GM18498 (cell line): ENCODE results near the gene KCNT2.
"Not testable (repeated sequence)": the region's sequence is repeated elsewhere in the genome, so short reads cannot be mapped to it uniquely, and the experiment has no call there.

ENCODE experiments used
- ATAC-seq: cut with Tn5 transposase; IDR thresholded peaks from one replicate; pipeline ENCODE4 v1.9.1; 2021; ENCODE audit warnings: mild to moderate bottlenecking, moderate library complexity; ENCODE audit not compliant: unreplicated experiment

The KCNT2 gene

GRCh38 chr1:196608390-196609369 is at the start of gene KCNT2:
KCNT2 (minus strand) TSS chr1:196608440; CDS start chr1:196608309, 131 bp downstream.
- no peak for ATAC-seq

DNA sequence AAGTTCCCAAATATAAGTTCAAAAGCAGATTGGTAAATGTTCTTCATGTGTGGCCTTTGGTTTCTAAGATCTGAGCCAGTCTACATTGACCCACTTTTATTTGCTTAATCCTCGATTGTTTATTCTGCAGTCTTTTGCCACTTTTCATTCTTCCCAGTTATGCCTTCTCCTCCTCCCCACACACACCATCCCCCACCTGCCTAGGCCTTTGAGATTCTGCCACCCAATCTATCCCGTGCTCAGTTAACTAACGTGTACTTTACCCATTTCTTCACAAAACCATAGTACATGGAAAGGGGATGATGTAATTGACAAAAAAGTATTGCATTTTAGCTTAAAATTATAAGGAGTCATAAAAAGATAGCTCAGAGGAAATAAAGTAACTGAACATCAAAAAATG is 47.3 kb upstream of the KCNT2 start:
- ATAC-seq = no peak

GRCh38 chr1:196655071-196655470 is 46.8 kb upstream of the KCNT2 start:
- no peak for ATAC-seq

DNA sequence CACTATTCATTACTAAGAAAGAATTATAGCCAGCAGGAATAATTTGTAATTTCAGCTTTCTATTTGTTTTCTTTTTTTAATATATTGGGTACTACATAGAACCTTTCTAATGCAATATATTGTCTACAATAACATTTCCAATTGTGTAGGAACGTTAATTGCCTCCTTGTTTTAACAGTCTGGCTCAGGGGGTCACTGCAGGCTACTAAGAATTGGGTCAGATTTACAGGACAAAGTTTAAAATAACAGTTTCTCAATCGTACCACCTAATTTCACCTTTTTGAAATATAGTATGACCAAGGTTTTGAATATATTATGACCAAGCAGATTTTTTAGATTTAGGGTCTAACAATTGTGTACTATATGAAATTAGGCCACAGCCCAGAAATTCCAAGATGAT is 46.0 kb upstream of the KCNT2 start:
- no peak for ATAC-seq

DNA sequence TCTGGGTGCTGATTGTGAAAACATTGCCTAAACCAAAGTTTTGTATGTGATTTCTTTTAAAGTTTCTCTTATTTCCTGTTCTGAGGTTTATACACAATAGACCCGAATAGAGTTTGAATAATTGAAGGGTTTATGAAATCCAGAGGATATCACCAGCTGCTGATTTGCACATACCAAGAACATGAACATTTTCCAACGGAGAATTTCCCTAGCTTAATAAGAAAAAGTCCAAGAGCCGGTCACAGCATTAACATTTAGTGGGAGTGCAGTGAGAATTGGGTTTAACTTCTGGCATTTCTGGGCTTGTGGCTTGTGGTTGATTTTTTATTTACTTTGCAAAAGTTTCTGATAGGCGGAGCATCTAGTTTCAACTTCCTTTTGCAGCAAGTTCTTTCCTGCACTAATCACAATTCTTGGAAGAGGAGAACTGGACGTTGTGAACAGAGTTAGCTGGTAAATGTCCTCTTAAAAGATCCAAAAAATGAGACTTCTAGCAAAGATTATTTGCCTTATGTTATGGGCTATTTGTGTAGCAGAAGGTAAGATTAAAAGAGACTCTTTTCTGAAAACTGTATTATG is 43.5 kb upstream of the KCNT2 start, which contains the start of gene CFH:
CFH (plus strand) TSS at position 407 of the 579 bp plus-strand sequence; CDS start at position 482, 75 bp downstream.
- ATAC-seq = no peak

GRCh38 chr1:196651079-196651478 is 42.8 kb upstream of the KCNT2 start:
- ATAC-seq = no peak

DNA sequence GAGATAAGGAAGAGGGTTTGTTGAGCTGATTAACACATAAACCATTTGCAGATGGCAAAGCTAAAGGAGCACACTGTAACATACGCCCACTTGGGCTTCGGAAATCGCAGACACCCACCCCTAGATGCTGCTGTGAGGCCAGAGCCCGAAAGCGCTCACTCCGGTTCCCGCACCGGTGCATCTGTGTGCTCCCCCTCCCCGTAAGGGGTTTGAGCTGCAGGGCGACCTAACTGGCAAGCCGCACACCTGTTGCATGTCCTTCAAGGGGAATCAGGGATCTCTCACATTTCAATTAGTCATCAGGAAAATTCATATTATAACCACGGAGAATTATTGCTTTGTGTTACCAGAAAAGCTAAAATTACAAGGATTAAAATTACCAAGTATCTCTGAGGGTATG is 42.2 kb upstream of the KCNT2 start:
- no peak for ATAC-seq

DNA sequence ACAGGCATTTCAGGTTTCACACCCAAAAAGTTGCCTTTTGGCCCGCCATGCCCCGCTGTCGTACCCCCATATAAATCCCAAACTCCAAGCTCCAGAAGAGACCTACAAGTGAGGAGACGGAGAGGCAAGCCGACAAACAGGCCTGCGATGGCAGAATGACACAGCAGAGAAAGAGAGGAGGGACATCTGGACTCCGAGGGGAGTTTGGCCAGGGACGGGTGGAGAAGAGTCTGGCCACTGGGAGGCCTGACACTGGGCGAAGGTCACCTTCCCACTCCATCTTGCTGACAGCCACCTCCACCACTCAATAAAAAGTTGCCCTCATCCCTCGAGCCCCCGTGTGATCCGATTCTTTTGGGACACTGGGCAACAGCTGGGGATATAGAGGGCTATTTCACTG is 41.8 kb upstream of the KCNT2 start:
- no peak for ATAC-seq

GRCh38 chr1:196640976-196641375 is 32.7 kb upstream of the KCNT2 start:
- ATAC-seq = no peak

DNA sequence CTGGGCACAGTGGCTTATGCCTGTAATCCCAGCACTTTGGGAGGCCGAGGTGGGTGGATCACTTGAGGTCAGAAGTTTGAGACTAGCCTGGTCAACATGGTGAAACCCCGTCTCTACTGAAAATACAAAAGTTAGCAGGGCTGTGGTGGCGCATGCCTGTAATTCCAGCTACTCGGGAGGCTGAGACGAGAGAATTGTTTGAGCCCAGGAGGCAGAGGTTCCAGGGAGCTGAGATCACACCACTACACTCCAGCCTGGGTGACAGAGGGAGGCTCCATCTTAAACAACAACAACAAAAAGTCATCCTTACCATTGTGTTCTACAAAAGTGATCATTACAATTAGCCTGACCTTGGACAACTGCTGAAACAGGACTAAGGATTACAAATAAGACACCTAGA is 31.1 kb upstream of the KCNT2 start:
- ATAC-seq = not testable (repeated sequence)

- ATAC-seq = no peak
Measured at GRCh38 chr1:196638466-196638865, 30.2 kb upstream of the KCNT2 start.

DNA sequence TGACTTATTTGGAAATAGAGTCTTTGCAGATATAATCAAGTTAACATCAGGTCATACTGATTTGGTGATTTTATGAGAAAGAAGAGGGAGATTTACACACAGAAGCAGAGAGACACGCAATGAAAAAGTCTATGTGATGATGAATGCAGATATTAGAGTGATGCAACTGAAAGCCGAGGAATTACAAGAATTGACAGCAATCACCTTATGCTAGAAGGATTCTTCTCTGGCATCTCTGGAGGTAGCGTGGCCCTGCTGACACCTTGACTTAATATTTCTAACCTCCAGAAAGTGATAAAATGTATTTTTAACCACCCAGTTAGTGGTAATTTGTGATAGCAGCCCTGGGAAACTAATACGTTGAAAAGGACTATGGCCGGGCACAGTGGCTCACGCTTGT is 29.4 kb upstream of the KCNT2 start:
- ATAC-seq = no peak

GRCh38 chr1:196628838-196629237 is 20.6 kb upstream of the KCNT2 start:
- no peak for ATAC-seq

DNA sequence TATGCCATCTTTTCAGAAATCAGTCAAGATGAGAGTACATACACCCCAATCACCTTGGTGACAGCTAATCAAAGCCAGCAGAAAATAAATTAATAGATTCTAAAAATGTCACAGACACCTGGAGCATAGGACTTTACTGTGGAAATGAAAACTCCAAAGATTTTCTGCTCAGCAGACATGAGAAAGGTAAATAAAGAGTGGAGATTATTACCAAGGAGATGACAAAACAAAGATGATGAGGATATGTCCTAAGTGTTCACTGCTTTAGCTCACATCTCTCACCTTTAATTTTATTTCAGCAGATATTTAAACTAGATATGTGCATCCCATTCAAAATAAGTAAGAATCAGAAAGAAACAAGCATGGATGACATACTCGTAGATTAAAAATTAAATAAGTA is 14.8 kb upstream of the KCNT2 start:
- no peak for ATAC-seq

DNA sequence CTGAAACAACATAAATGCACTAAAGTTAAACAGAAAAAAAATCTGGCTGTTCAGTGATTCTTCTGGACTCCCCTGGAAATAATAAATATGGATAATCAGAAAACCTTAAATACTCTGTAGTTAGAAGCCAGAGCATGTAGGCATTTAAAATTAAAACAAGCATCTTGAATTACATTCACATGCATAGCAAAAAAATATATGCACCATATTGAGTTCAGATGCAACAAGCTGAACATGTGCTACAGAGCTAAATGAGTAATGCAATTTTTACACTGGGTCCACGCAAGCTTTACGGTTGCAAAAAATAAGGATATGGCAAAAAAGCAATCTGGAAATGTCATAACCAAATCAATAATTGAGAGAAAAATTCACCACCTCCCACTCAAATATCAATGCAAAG is 11.5 kb upstream of the KCNT2 start:
- ATAC-seq = no peak

- no peak for ATAC-seq
Measured at GRCh38 chr1:196611873-196612272, 3.6 kb upstream of the KCNT2 start.

- ATAC-seq = no peak
Measured at GRCh38 chr1:196609370-196609737, 1.1 kb upstream of the KCNT2 start.

DNA sequence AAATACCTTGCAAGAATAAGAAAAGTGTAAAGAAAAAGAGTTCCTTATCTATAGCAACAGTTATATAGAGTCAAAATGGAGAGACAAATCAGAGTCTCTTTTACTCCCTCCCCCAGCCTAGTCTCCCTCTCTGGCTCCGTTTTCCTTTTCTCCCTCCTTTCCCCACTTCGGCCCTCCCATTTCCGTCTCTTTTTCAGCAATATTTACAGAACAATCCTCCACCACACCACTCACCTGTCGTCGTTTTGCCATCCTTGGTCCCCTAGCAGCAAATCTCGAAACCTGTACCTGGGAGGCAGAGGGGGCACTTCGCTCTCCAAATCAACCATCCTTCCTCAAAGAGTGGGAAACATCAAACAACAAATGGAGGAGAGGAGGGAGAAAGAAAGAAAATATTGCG is 259 bp downstream of the KCNT2 start:
- no peak for ATAC-seq

GRCh38 chr1:196603651-196604050 is 4.6 kb downstream of the KCNT2 start:
- no peak for ATAC-seq

DNA sequence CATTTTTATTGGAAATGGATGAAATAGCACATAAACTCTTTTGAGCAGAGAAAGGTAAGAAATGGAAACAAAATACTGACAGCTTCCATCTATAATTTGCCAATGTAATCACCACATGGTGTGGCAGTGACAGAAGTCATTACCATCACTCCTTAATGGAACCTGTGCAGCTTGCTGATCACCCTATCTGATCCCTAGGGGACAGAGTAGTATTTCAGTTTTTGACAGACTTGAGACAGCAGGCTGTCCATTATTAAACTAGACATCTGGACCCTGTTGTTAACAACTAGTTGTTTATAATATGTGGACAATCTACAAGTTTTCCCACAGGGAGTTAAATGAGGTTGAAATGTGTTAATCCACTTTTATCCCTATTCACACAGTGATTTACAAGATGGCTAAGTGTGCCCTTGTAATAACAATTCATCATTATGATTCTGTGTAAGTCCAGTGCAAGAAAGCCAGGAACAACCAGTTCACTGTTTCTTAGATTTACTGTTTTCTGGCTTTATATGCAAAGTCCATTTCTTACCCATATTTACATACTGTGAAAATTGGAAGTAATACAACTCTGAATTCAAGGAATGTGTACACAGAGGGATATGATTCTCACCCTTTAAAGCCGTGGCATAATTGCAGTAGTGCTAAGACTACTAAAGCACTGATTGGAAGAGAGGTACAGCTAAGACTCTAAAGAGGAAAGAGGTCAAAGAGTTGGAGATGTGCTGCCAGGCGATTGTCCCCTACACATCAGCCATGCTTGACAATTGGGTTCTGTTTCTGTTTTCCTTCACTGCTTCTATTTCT is 9.1 kb downstream of the KCNT2 start:
- ATAC-seq = no peak

- no peak for ATAC-seq
Measured at GRCh38 chr1:196594700-196595099, 13.5 kb downstream of the KCNT2 start.
